Hematopoietic multipotent progenitor cell treated with erythropoietin and hydrocortisone succinate and interleukin-3 and kit ligand, for 4 days (in vitro differentiated cells): Measurements from ENCODE around the gene PCBD2.

Source experiments
- DNase-seq: peaks from one replicate; pipeline ENCODE4 v3.0.0-alpha.2; 2015

PCBD2 gene

GRCh38 chr5:135008556-135008955 is 103.6 kb downstream of the PCBD2 start:
- no peak for DNase-seq

GRCh38 chr5:135008981-135009735 is 104.2 kb downstream of the PCBD2 start:
- DNase-seq, result no peak

GRCh38 chr5:135009736-135010501 is 105.0 kb downstream of the PCBD2 start:
- DNase-seq, result no peak

GRCh38 chr5:135010502-135011354 is 105.8 kb downstream of the PCBD2 start:
- DNase-seq, result no peak

- DNase-seq, result no peak
Measured at GRCh38 chr5:135011355-135012032, 106.6 kb downstream of the PCBD2 start.

GRCh38 chr5:135012033-135012588 is 107.2 kb downstream of the PCBD2 start:
- no peak for DNase-seq
